IMR-90 (cell line): ENCODE results near the gene ZNF765. TPM values are rescaled to one million over a fixed set of nuclear protein-coding genes. Genes with fewer than 3 reads are reported as not detected.

Source experiments
- ATAC-seq: fragments of 200-7000 bp; cut with Tn5 transposase; 2 replicates; pipeline ENCODE4 v1.9.1; 2020; ENCODE audit warnings: low read depth, mild to moderate bottlenecking, moderate library complexity
- BruUV-seq: library from RNA; stranded (reverse); fragments of 400-500 nt; replicated peaks from 2 replicates; lab custom pipeline; 2021; lab: Mats Ljungman, UMichigan
- CTCF ChIA-PET: fragments of 300-600 bp; formaldehyde crosslinking; extraction: SDS; loops from one replicate; lab custom pipeline; 2021; ENCODE audit warnings: antibody characterized with exemption; lab: Yijun Ruan, JAX
- POLR2A ChIA-PET: fragments of 300-600 bp; sonication (Branson Sonifier 250); formaldehyde crosslinking; loops from one replicate; lab custom pipeline; 2022; ENCODE audit warnings: antibody characterized with exemption; ENCODE audit not compliant: unreplicated experiment; lab: Charles Lee
- DNase-seq: peaks from one replicate; pipeline ENCODE4 v3.0.0; 2013
- H2AFZ ChIP-seq: replicated peaks from 2 replicates; pipeline ENCODE3; 2013; ENCODE audit warnings: low read length, mild to moderate bottlenecking; ENCODE audit not compliant: poor library complexity
- H2AK5ac ChIP-seq: 2 replicates; pipeline ENCODE4 v1.6.1; 2013; ENCODE audit warnings: low read depth, low read length, inconsistent platforms
- H2AK9ac ChIP-seq: replicated peaks from 2 replicates; pipeline ENCODE3; 2013; ENCODE audit warnings: mild to moderate bottlenecking, low read depth, low read length, moderate library complexity; ENCODE audit not compliant: poor library complexity
- H2BK120ac ChIP-seq: 2 replicates; pipeline ENCODE4 v1.6.1; 2013; ENCODE audit warnings: low read depth, low read length, inconsistent platforms
- H2BK15ac ChIP-seq: 3 replicates; pipeline ENCODE4 v1.6.1; 2013; ENCODE audit warnings: low read depth, low read length, inconsistent platforms
- H2BK20ac ChIP-seq: 2 replicates; pipeline ENCODE4 v1.6.1; 2013; ENCODE audit warnings: low read depth, mild to moderate bottlenecking, inconsistent platforms, low read length, moderate library complexity
- H2BK5ac ChIP-seq: 2 replicates; pipeline ENCODE4 v1.6.1; 2013; ENCODE audit warnings: mild to moderate bottlenecking, low read depth, low read length, inconsistent platforms; ENCODE audit not compliant: poor library complexity, severe bottlenecking
- H3K14ac ChIP-seq: replicated peaks from 2 replicates; pipeline ENCODE4 v1.6.1; 2013; ENCODE audit warnings: low read depth, low read length, inconsistent platforms
- H3K18ac ChIP-seq: 2 replicates; pipeline ENCODE4 v1.6.1; 2013; ENCODE audit warnings: low read depth, low read length, control low read depth
- H3K23ac ChIP-seq: 2 replicates; pipeline ENCODE4 v1.6.1; 2013; ENCODE audit warnings: low read depth, low read length, inconsistent platforms
- H3K27ac ChIP-seq: 2 replicates; pipeline ENCODE4 v1.5.1; 2013; ENCODE audit warnings: mild to moderate bottlenecking, control low read depth, low read length; ENCODE audit not compliant: insufficient read depth
- H3K27me3 ChIP-seq: 2 replicates; pipeline ENCODE4 v1.6.1; 2013; ENCODE audit warnings: low read length; ENCODE audit not compliant: control insufficient read depth, insufficient read depth
- H3K36me3 ChIP-seq: 2 replicates; pipeline ENCODE4 v1.6.1; 2013; ENCODE audit warnings: low read length, mixed read lengths; ENCODE audit not compliant: control insufficient read depth, insufficient read depth
- H3K4ac ChIP-seq: 2 replicates; pipeline ENCODE4 v1.6.1; 2013; ENCODE audit warnings: low read depth, low read length, inconsistent platforms
- H3K4me1 ChIP-seq: 2 replicates; pipeline ENCODE4 v1.6.1; 2013; ENCODE audit warnings: low read length, mixed read lengths; ENCODE audit not compliant: control insufficient read depth, insufficient read depth
- H3K4me2 ChIP-seq: 2 replicates; pipeline ENCODE4 v1.6.1; 2013; ENCODE audit warnings: low read depth, mild to moderate bottlenecking, control low read depth, low read length, moderate library complexity
- H3K4me3 ChIP-seq: 2 replicates; pipeline ENCODE4 v1.5.1; 2013; ENCODE audit warnings: low read depth, mild to moderate bottlenecking, control low read depth, low read length, moderate library complexity; ENCODE audit not compliant: insufficient read depth
- H3K56ac ChIP-seq: 2 replicates; pipeline ENCODE4 v1.6.1; 2013; ENCODE audit warnings: low read length, inconsistent platforms; ENCODE audit not compliant: insufficient read depth; ENCODE audit errors: extremely low read depth
- H3K79me1 ChIP-seq, 2 experiments: 2 replicates each; pipeline ENCODE4 v1.6.1; 2013; ENCODE audit warnings: low read length in 2 of 2, inconsistent platforms in 1 of 2, low read depth in 1 of 2
- H3K9ac ChIP-seq: 2 replicates; pipeline ENCODE4 v1.6.1; 2013; ENCODE audit warnings: low read depth, low read length, control low read depth
- H3K9me1 ChIP-seq: 2 replicates; pipeline ENCODE4 v1.6.1; 2013; ENCODE audit warnings: low read length, inconsistent platforms; ENCODE audit not compliant: insufficient read depth
- H3K9me3 ChIP-seq: 2 replicates; pipeline ENCODE4 v1.6.1; 2013; ENCODE audit warnings: low read length; ENCODE audit not compliant: control insufficient read depth, insufficient read depth
- H4K20me1 ChIP-seq: 2 replicates; pipeline ENCODE4 v1.6.1; 2013; ENCODE audit warnings: low read length, inconsistent platforms; ENCODE audit not compliant: insufficient read depth
- H4K5ac ChIP-seq: 2 replicates; pipeline ENCODE4 v1.6.1; 2013; ENCODE audit warnings: mild to moderate bottlenecking, low read depth, low read length, control low read depth
- H4K8ac ChIP-seq, 2 experiments: 2 replicates each; pipeline ENCODE4 v1.6.1; 2013; ENCODE audit warnings: low read depth in 2 of 2, low read length in 2 of 2, control low read depth in 1 of 2, inconsistent platforms in 1 of 2
- H4K91ac ChIP-seq: 2 replicates; pipeline ENCODE4 v1.6.1; 2013; ENCODE audit warnings: low read depth, low read length, inconsistent platforms; ENCODE audit not compliant: insufficient read depth
- CHD1 ChIP-seq: IDR thresholded peaks from 2 replicates; pipeline ENCODE4 v1.6.1; 2012; ENCODE audit warnings: low read depth, low read length, improper control_type of control experiment
- FOS ChIP-seq: fragments of 150-350 bp; IDR thresholded peaks from 2 replicates; pipeline ENCODE4 v1.6.1; 2016; ENCODE audit warnings: low read depth, low read length
- MAFK ChIP-seq: IDR thresholded peaks from 2 replicates; pipeline ENCODE4 v1.6.1; 2012; ENCODE audit warnings: low read depth, low read length, improper control_type of control experiment
- MAZ ChIP-seq: IDR thresholded peaks from 2 replicates; pipeline ENCODE4 v1.6.1; 2012; ENCODE audit warnings: low read depth, mild to moderate bottlenecking, low read length, improper control_type of control experiment, moderate library complexity, borderline replicate concordance
- MXI1 ChIP-seq: IDR thresholded peaks from 2 replicates; pipeline ENCODE4 v1.6.1; 2012; ENCODE audit warnings: low read depth, mild to moderate bottlenecking, low read length, moderate library complexity, borderline replicate concordance
- NFE2L2 ChIP-seq: fragments of 150-350 bp; IDR thresholded peaks from 2 replicates; pipeline ENCODE4 v1.6.1; 2016; ENCODE audit warnings: low read depth, mild to moderate bottlenecking, low read length
- POLR2A ChIP-seq: IDR thresholded peaks from 2 replicates; pipeline ENCODE4 v1.6.1; 2012; ENCODE audit warnings: mild to moderate bottlenecking, low read depth, low read length
- RAD21 ChIP-seq: IDR thresholded peaks from 2 replicates; pipeline ENCODE4 v1.6.1; 2012; ENCODE audit warnings: low read length, improper control_type of control experiment
- RCOR1 ChIP-seq: IDR thresholded peaks from 2 replicates; pipeline ENCODE4 v1.6.1; 2012; ENCODE audit warnings: mild to moderate bottlenecking, low read length, improper control_type of control experiment; ENCODE audit not compliant: insufficient replicate concordance
- RFX5 ChIP-seq: IDR thresholded peaks from 2 replicates; pipeline ENCODE4 v1.8.0; 2012; ENCODE audit warnings: low read depth, mild to moderate bottlenecking, low read length, moderate library complexity
- SMC3 ChIP-seq: fragments of 150-350 bp; IDR thresholded peaks from 2 replicates; pipeline ENCODE4 v1.6.1; 2016; ENCODE audit warnings: low read depth, mild to moderate bottlenecking, antibody characterized with exemption, low read length, moderate library complexity
- WGBS, 2 experiments: methylation state at CpG; one replicate each; pipeline versions ENCODE4 v1.1.5 to v1.1.7; 2013; ENCODE audit warnings: missing lambda C conversion rate in 2 of 2; ENCODE audit not compliant: insufficient read length in 1 of 2; ENCODE audit errors: extremely low coverage in 2 of 2; 5-methylcytosine and 5-hydroxymethylcytosine counted together
- dilution Hi-C: fragments of 300-500 bp; cut with HindIII; formaldehyde crosslinking; loops from one replicate; pipeline ENCODE4 v1.14.3; 2018; ENCODE audit warnings: low sequenced_read_pairs; ENCODE audit not compliant: unreplicated experiment
- in situ Hi-C: fragments of 300-500 bp; cut with MboI; formaldehyde crosslinking; loops from 3 replicates; pipeline ENCODE4 v1.14.3; 2019; ENCODE audit warnings: low sequenced_read_pairs, inconsistent platforms, mixed read lengths
- intact Hi-C: fragments of 100-400 bp; cut with micrococcal nuclease; formaldehyde crosslinking; loops from 2 replicates; pipeline ENCODE4 v1.10.0; 2022
- polyA plus RNA-seq, 3 experiments: library from polyadenylated mRNA; depleted of rRNA; stranded (reverse); fragments of >200 nt; gene quantifications; 2 replicates each; pipeline ENCODE4 v1.2.3, GENCODE V29; 2012; ENCODE audit warnings: low replicate concordance in 1 of 3
- total RNA-seq: library from RNA; depleted of rRNA; stranded (reverse); fragments of >200 nt; gene quantifications from 2 replicates; pipeline ENCODE4 v1.2.3, GENCODE V29; 2012
- TF ChIP-seq, protein P1 (sequence below): fragments of 150-350 bp; IDR thresholded peaks from 2 replicates; pipeline ENCODE4 v1.6.1; 2017; ENCODE audit warnings: mild to moderate bottlenecking, antibody characterized with exemption, low read length, low read depth
- TF ChIP-seq, protein P2 (sequence below): fragments of 150-350 bp; IDR thresholded peaks from 2 replicates; pipeline ENCODE4 v1.6.1; 2016; ENCODE audit warnings: low read depth, mild to moderate bottlenecking, low read length, moderate library complexity, borderline replicate concordance
- TF ChIP-seq, protein P3 (sequence below): conservative IDR thresholded peaks from 2 replicates; pipeline ENCODE4 v1.5.1; 2012; ENCODE audit warnings: mild to moderate bottlenecking, low read depth, low read length, improper control_type of control experiment

ZNF765 gene
- total and polyA plus RNA-seq, 2 of the 4 experiments (the other 2 are of a cell fraction) = 2.3 to 18.1 TPM

DNA sequence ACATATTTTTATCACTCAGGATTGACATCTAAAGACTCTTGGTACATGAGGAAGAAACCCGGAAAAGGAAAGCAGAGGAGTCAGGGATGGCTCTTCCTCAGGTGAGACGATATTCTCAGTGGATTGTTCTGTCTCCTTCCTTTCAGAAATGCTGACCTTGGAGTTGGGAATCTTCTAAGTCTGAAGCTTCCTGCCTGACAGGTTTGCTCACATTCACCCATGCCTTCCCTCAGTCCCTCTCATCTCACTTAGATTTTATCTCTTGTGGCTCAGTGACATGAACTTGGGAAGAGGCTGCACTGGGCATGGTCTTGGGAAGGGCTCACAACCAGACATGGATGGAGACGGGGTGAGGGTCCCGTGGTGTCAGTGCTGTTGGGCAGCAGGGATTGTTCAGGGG, 22.8 kb upstream of the ZNF765 start (continued):
- no peak for TF ChIP-seq SMC3
- TF ChIP-seq MAZ = no peak

DNA sequence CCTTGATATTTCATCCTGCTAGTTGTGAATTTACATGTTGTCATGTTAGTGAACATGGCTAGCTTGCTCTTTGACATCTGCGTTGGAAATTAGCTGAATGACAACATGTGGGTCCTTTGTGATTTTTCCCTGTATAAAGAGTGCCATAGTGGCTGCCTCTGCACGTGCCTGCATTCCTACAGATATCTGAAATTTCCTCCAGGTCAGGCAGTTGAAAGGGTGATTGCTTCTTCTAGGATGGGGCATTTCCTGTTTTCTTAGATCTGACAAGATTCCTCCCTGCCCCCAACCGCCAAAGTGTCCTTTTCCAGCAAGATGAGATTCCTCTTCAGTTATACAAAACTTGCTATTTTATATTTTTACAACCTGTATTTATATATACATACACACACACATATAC, 20.7 kb upstream of the ZNF765 start:
- Histone ChIP-seq H3K4me2 (no peak overlapping the region), H3K4me1 (no peaks in the 10 kb centered on the region), H2BK5ac (no peak overlapping the region), H3K23ac (no peak overlapping the region), H3K4me3 (no peak overlapping the region), H3K36me3 (peaks cover 8% of the 10 kb centered on the region; the same call in 1 of the 2 replicates), H3K9me3 (no peaks in the 10 kb centered on the region), H2BK15ac (no peak overlapping the region), H4K8ac (no peak overlapping the region), H3K9ac (no peak overlapping the region), H4K5ac (no peak overlapping the region), H4K91ac (no peak overlapping the region), H3K56ac (no peak overlapping the region), H2BK120ac (no peak overlapping the region), H3K14ac (no peak overlapping the region), H3K79me1 (no peaks in the 10 kb centered on the region), H2BK20ac (no peak overlapping the region), H3K27me3 (no peaks in the 10 kb centered on the region), H3K27ac (no peak overlapping the region), H2AK5ac (no peak overlapping the region), H4K20me1 (no peaks in the 10 kb centered on the region), H2AK9ac (no peak overlapping the region), H3K9me1 (no peaks in the 10 kb centered on the region), H3K4ac (no peak overlapping the region), H3K18ac (no peak overlapping the region), H2AFZ (no peak overlapping the region)
- WGBS, 2 experiments = no CpG with 5 or more reads among the region's 3 CpGs
- intact Hi-C loops = no loop called here
- TF ChIP-seq CHD1 (no peak), RFX5 (no peak), NFE2L2 (no peak), MXI1 (no peak), FOS (no peak), RAD21 (no peak), MAFK (no peak), MAZ (no peak), POLR2A (no peak), SMC3 (no peak), RCOR1 (no peak)
- TF ChIP-seq, protein P1, sequence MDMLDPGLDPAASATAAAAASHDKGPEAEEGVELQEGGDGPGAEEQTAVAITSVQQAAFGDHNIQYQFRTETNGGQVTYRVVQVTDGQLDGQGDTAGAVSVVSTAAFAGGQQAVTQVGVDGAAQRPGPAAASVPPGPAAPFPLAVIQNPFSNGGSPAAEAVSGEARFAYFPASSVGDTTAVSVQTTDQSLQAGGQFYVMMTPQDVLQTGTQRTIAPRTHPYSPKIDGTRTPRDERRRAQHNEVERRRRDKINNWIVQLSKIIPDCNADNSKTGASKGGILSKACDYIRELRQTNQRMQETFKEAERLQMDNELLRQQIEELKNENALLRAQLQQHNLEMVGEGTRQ = no peak
- TF ChIP-seq, protein P2, sequence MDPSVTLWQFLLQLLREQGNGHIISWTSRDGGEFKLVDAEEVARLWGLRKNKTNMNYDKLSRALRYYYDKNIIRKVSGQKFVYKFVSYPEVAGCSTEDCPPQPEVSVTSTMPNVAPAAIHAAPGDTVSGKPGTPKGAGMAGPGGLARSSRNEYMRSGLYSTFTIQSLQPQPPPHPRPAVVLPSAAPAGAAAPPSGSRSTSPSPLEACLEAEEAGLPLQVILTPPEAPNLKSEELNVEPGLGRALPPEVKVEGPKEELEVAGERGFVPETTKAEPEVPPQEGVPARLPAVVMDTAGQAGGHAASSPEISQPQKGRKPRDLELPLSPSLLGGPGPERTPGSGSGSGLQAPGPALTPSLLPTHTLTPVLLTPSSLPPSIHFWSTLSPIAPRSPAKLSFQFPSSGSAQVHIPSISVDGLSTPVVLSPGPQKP = no peak
- TF ChIP-seq, protein P3, sequence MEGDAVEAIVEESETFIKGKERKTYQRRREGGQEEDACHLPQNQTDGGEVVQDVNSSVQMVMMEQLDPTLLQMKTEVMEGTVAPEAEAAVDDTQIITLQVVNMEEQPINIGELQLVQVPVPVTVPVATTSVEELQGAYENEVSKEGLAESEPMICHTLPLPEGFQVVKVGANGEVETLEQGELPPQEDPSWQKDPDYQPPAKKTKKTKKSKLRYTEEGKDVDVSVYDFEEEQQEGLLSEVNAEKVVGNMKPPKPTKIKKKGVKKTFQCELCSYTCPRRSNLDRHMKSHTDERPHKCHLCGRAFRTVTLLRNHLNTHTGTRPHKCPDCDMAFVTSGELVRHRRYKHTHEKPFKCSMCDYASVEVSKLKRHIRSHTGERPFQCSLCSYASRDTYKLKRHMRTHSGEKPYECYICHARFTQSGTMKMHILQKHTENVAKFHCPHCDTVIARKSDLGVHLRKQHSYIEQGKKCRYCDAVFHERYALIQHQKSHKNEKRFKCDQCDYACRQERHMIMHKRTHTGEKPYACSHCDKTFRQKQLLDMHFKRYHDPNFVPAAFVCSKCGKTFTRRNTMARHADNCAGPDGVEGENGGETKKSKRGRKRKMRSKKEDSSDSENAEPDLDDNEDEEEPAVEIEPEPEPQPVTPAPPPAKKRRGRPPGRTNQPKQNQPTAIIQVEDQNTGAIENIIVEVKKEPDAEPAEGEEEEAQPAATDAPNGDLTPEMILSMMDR = no peak
- no TSS peak for BruUV-seq
- in situ Hi-C loops = no loop called here
- ATAC-seq = no peak
- POLR2A ChIA-PET = no interaction called here
- dilution Hi-C loops = no loop called here
- no peak for DNase-seq
- CTCF ChIA-PET = no interaction called here
